Suprapubic skin (tissue), 4 donors: Measurements from ENCODE around the gene CHST11. TPM values are rescaled to one million over a fixed set of nuclear protein-coding genes. Genes with fewer than 3 reads are reported as not detected.
A peak's percentile ranks its signal among the peaks of the same experiment; 100 is the strongest.

Experiments
- DNase-seq, 2 donors: peaks; one replicate each; pipeline ENCODE4 v3.0.0-alpha.2; 2019; ENCODE audit warnings: low spot score in 2 of 2
- H3K27ac ChIP-seq: fragments of 200-600 bp; sonication (generic); one replicate; pipeline ENCODE4 v1.5.1; 2019
- H3K27me3 ChIP-seq: fragments of 200-600 bp; sonication (generic); one replicate; pipeline ENCODE4 v1.5.1; 2019
- H3K36me3 ChIP-seq: fragments of 200-600 bp; sonication (generic); one replicate; pipeline ENCODE4 v1.5.1; 2019
- H3K4me1 ChIP-seq: fragments of 200-600 bp; sonication (generic); one replicate; pipeline ENCODE4 v1.5.1; 2019
- H3K4me3 ChIP-seq: fragments of 200-600 bp; sonication (generic); one replicate; pipeline ENCODE4 v1.5.1; 2019; ENCODE audit warnings: mild to moderate bottlenecking
- H3K9me3 ChIP-seq: fragments of 200-600 bp; sonication (generic); one replicate; pipeline ENCODE4 v1.5.1; 2019
- EP300 ChIP-seq: sonication (generic); formaldehyde crosslinking; IDR thresholded peaks from one replicate; pipeline ENCODE4 v1.6.1; 2017; ENCODE audit warnings: antibody characterized with exemption
- POLR2A ChIP-seq, 2 donors: fragments of 450-650 bp; IDR thresholded peaks; one replicate each; pipeline ENCODE4 v1.6.1; 2017; ENCODE audit warnings: antibody characterized with exemption in 2 of 2, mild to moderate bottlenecking in 2 of 2, moderate library complexity in 2 of 2
- POLR2AphosphoS5 ChIP-seq, 3 donors: sonication (generic); formaldehyde crosslinking; IDR thresholded peaks; one replicate each; pipeline ENCODE4 v1.6.1; 2017; ENCODE audit warnings: antibody characterized with exemption in 3 of 3
- WGBS: methylation state at CpG from one replicate; pipeline ENCODE4 v1.1.5; 2018; 5-methylcytosine and 5-hydroxymethylcytosine counted together
- total RNA-seq, 4 donors: library from RNA; depleted of rRNA; stranded (reverse); fragments of >200 nt; gene quantifications; one replicate each; pipeline ENCODE4 v1.1.0, GENCODE V29; 2016
- TF ChIP-seq, protein P1 (sequence below), 2 donors: fragments of 200-600 bp in 1 of 2; fragments of 450-650 bp in 1 of 2; sonication (generic) in 1 of 2; IDR thresholded peaks; one replicate each; pipeline ENCODE4 v1.5.1; 2016 to 2019; ENCODE audit warnings: antibody characterized with exemption in 2 of 2, mild to moderate bottlenecking in 1 of 2, moderate library complexity in 1 of 2

Gene CHST11
- total RNA-seq, 4 donors from 2014 or later = 1.8 to 5.8 (median 3.8) TPM

DNA sequence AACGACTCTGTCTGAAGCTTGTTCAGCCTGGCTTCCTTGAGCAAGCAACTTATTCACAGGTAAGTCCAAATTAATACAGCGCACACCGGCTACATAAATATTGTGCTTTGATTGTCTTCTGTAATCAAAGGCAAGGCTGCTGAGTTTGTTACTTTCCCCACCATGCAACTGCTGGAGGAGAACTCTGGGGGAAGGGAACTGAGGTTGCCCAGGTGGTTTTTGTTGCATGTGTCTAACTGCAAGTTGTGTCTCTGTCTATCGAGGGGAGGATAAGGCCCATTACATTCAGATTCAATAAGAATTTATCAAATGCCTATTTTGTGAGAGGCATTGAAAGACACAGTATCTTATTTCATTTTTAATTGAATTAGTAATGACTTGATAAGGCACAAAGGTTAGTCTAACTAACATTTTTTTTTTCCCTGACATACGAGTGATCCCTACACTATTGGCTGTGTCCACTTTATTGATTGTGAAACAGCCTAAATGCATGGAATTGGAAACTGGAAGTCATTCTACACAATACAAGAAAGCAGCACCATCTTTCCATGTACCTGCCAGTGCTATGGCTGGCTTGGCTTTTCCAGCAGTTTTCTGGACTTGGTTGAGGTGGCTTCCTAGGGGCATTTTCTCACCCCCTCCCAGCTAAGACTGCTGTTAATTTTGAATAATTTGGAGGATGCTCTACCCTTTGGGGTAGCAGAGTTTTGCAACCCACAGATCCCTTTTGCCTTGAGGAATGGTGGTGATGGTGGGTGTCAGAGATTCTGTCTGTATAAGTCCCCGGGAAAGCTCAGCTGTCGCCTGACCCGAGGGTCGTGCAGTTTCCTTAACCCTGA is 951 bp upstream of the CHST11 start:
- H3K27ac ChIP-seq = peak overlapping the region; percentile 85
- peaks cover 35% of the 10 kb centered on the region for H3K4me1 ChIP-seq
- no peaks in the 10 kb centered on the region for H3K36me3 ChIP-seq
- peak overlapping the region; percentile 65 for H3K4me3 ChIP-seq
- DNase-seq = no peak
- WGBS = 40% methylated on average over 9 of the region's 9 CpGs
- H3K9me3 ChIP-seq = no peaks in the 10 kb centered on the region
- no peak for TF ChIP-seq POLR2A (IDR thresholded peaks at IDR 0.05)
- no peak for TF ChIP-seq POLR2AphosphoS5 (IDR thresholded peaks at IDR 0.05)
- TF ChIP-seq, protein P1, sequence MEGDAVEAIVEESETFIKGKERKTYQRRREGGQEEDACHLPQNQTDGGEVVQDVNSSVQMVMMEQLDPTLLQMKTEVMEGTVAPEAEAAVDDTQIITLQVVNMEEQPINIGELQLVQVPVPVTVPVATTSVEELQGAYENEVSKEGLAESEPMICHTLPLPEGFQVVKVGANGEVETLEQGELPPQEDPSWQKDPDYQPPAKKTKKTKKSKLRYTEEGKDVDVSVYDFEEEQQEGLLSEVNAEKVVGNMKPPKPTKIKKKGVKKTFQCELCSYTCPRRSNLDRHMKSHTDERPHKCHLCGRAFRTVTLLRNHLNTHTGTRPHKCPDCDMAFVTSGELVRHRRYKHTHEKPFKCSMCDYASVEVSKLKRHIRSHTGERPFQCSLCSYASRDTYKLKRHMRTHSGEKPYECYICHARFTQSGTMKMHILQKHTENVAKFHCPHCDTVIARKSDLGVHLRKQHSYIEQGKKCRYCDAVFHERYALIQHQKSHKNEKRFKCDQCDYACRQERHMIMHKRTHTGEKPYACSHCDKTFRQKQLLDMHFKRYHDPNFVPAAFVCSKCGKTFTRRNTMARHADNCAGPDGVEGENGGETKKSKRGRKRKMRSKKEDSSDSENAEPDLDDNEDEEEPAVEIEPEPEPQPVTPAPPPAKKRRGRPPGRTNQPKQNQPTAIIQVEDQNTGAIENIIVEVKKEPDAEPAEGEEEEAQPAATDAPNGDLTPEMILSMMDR (IDR thresholded peaks at IDR 0.05) = no peak
- TF ChIP-seq EP300 = no peak
- H3K27me3 ChIP-seq = peaks cover 11% of the 10 kb centered on the region

DNA sequence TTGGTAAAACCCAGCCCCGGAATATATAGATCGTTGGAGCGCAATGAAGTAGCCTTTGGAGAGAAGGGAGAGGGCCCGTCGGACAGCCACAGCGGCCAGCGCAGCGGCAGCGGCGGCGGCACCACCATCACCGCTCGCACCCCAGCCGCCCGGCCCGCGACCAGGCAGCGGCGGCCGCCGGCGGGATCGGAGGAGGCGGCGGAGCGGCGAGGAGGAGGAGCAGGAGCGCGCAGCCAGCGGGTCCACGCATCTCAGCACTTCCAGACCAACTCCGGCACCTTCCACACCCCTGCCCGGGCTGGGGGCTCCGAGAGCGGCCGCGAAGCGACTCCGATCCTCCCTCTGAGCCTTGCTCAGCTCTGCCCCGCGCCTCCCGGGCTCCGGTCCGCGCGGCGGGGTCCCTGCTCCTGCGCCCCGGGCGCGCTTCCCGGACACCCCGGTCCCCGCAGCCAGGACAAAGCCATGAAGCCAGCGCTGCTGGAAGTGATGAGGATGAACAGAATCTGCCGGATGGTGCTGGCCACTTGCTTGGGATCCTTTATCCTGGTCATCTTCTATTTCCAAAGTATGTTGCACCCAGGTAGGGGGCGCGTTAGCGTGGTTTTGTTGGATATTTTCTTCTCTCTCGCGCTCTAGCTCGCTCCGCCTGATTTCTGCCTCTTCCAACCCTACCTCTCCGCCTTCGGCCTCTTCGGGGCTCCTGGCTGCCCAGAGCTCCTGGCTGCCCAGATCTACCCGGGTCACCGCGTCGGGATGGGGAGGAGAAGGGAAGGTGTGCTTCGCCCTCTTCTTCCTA is 400 bp downstream of the CHST11 start:
- peaks cover 35% of the 10 kb centered on the region for H3K4me1 ChIP-seq
- WGBS = under 1% methylated on average over 57 of the region's 71 CpGs

DNA sequence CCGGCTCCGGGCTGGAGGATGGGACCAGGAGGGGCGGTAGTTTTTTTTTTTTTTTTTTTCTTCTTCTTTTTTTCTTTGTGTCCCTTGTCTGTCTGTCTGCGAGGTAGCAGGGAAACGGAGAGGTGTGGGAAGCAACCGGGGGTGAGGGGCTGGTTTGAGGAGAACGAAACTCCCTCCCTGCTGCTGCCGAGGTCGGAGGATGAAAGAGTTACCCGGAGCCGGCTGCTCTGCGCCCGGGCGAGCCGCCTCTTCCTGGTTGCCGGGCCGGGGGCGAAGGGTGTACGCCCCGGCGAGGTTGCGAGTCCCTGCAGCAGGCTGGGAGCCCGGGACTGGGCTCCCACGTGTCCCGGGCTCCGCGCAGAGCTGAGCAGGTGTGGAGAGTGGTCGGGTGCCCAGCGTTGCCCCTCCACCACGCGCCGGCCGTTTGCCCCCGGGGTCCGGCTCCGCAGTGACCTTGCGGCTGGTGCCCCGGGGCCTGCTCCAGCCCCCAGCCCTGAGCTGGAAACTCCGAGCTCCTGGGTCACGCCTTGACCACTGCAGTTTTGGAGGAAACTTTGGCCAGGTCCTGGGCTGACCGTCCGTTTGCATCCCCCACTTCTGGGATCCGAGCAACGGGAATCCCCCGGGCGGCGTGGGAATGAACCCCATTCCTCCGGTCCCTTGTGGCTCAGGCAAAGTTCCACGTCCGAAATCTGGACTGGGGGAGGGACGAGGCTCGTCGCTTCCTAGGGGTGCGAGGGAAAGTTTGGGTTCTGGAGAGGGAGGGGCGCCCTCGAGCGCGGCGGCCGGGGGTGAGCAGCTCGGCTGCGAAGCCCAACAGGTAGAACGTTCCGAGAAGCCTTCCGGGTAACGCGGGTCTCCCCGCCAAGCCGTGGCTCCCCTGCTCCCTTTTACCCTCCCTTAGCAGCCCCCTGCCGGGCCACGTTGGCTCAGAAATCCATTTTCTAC is 1.3 kb downstream of the CHST11 start:
- under 1% methylated on average over 32 of the region's 71 CpGs for WGBS
- H3K36me3 ChIP-seq = no peaks in the 10 kb centered on the region
- peak overlapping the region; percentile 65 for H3K4me3 ChIP-seq
- peak overlapping the region; percentile 30 for H3K27ac ChIP-seq
- no peak for DNase-seq
- no peak for TF ChIP-seq POLR2AphosphoS5 (IDR thresholded peaks at IDR 0.05)
- TF ChIP-seq, protein P1 (IDR thresholded peaks at IDR 0.05) = no peak
- H3K9me3 ChIP-seq = no peaks in the 10 kb centered on the region
- H3K27me3 ChIP-seq = peaks cover 11% of the 10 kb centered on the region
- H3K4me1 ChIP-seq = peaks cover 42% of the 10 kb centered on the region

More for the DNA sequence above, 400 bp downstream of the CHST11 start:
- H3K27me3 ChIP-seq = peaks cover 11% of the 10 kb centered on the region
- no peaks in the 10 kb centered on the region for H3K9me3 ChIP-seq
- TF ChIP-seq POLR2AphosphoS5 (IDR thresholded peaks at IDR 0.05) = no peak
- TF ChIP-seq POLR2A (IDR thresholded peaks at IDR 0.05) = peak in 1 of 2 donors; percentile 57
- peak overlapping the region; percentile 85 for H3K27ac ChIP-seq
- H3K4me3 ChIP-seq = peak overlapping the region; percentile 65
- no peaks in the 10 kb centered on the region for H3K36me3 ChIP-seq
- peak; percentile 68 to 86 for DNase-seq

DNA sequence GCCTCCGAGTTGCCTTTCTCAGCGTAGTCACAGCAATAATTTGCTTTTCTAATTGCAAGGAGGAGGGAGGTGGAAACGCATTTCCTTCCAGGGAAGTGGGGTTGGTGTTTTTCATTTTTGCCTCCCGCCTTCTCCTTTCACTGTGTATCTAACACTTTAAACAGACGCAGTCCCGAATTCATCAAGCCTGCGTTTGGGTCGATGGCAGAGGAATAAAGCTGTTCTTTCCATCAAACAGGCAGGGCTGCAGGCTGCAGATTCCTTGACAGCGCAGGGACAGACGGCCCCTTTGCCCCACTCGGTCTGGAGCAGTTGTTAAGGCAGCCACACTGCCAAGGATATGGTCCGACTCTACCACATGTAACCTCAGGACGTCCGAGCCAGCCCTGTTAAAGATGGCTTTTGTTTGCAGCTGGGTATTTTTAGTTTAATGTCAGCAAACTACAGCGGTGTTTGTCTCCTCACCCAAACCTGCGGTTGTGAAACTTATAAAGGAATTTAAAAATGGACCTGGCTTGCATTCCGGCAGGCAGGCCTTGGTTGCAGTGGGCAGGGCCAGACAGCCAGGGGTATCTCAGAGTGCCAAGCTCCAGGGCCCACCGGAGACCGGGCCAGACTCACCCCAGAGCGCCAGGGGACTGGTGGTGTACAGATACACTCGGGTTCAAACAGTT is 2.1 kb downstream of the CHST11 start:
- TF ChIP-seq POLR2A (IDR thresholded peaks at IDR 0.05) = no peak
- TF ChIP-seq POLR2AphosphoS5 (IDR thresholded peaks at IDR 0.05) = no peak
- TF ChIP-seq EP300 = no peak
- TF ChIP-seq, protein P1 (IDR thresholded peaks at IDR 0.05) = no peak

More for the DNA sequence above, 2.1 kb downstream of the CHST11 start:
- H3K36me3 ChIP-seq = no peaks in the 10 kb centered on the region
- H3K9me3 ChIP-seq = no peaks in the 10 kb centered on the region
- DNase-seq = no peak
- WGBS = 27% methylated on average over 17 of the region's 21 CpGs
- H3K4me3 ChIP-seq = peak overlapping the region; percentile 65
- peak overlapping the region; percentile 30 for H3K27ac ChIP-seq
- H3K4me1 ChIP-seq = peaks cover 42% of the 10 kb centered on the region
- H3K27me3 ChIP-seq = peaks cover 11% of the 10 kb centered on the region
